ENCODE measurements around the gene MYRIP. TPM values are rescaled to one million over a fixed set of nuclear protein-coding genes. Genes with fewer than 3 reads are reported as not detected.

Gene MYRIP
- total and polyA plus RNA-seq, 2 experiments from 2014 or later = 1.5 to 1.8 TPM

DNA sequence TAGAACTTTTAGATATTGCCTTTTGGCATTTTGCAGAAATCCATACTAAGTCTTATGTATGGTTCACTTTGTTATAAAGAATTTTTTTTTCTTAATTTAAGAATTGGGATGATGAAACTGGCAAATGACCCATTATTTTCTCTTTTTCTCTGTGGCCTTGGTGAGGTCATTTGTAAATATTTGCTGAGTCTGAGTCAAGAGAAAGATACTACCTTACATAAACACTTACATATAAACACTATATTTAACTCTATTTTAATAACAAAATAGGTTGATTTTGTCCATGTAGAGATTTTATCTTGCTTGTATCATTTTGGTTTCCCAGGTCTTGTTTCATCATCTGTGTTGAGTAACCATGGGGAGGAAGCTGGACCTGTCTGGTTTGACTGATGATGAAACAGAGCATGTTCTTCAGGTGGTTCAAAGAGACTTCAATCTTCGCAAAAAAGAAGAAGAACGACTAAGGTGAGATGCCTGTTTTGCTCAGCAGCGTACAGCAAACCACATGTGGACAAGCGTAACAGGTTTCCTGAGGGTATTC, 91.1 kb downstream of the MYRIP start:
- TF ChIP-seq, protein P1, sequence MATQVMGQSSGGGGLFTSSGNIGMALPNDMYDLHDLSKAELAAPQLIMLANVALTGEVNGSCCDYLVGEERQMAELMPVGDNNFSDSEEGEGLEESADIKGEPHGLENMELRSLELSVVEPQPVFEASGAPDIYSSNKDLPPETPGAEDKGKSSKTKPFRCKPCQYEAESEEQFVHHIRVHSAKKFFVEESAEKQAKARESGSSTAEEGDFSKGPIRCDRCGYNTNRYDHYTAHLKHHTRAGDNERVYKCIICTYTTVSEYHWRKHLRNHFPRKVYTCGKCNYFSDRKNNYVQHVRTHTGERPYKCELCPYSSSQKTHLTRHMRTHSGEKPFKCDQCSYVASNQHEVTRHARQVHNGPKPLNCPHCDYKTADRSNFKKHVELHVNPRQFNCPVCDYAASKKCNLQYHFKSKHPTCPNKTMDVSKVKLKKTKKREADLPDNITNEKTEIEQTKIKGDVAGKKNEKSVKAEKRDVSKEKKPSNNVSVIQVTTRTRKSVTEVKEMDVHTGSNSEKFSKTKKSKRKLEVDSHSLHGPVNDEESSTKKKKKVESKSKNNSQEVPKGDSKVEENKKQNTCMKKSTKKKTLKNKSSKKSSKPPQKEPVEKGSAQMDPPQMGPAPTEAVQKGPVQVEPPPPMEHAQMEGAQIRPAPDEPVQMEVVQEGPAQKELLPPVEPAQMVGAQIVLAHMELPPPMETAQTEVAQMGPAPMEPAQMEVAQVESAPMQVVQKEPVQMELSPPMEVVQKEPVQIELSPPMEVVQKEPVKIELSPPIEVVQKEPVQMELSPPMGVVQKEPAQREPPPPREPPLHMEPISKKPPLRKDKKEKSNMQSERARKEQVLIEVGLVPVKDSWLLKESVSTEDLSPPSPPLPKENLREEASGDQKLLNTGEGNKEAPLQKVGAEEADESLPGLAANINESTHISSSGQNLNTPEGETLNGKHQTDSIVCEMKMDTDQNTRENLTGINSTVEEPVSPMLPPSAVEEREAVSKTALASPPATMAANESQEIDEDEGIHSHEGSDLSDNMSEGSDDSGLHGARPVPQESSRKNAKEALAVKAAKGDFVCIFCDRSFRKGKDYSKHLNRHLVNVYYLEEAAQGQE (IDR thresholded peaks at IDR 0.05; ENCODE audit: unreplicated experiment) = no peak
- TF ChIP-seq, protein P2, sequence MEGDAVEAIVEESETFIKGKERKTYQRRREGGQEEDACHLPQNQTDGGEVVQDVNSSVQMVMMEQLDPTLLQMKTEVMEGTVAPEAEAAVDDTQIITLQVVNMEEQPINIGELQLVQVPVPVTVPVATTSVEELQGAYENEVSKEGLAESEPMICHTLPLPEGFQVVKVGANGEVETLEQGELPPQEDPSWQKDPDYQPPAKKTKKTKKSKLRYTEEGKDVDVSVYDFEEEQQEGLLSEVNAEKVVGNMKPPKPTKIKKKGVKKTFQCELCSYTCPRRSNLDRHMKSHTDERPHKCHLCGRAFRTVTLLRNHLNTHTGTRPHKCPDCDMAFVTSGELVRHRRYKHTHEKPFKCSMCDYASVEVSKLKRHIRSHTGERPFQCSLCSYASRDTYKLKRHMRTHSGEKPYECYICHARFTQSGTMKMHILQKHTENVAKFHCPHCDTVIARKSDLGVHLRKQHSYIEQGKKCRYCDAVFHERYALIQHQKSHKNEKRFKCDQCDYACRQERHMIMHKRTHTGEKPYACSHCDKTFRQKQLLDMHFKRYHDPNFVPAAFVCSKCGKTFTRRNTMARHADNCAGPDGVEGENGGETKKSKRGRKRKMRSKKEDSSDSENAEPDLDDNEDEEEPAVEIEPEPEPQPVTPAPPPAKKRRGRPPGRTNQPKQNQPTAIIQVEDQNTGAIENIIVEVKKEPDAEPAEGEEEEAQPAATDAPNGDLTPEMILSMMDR (conservative IDR thresholded peaks at IDR 0.05; ENCODE audit: low read depth in 2 of 2) = no peak
- no peak for TF ChIP-seq EZH2phosphoT487 (IDR thresholded peaks at IDR 0.05; ENCODE audit: unreplicated experiment)
- TF ChIP-seq CREB1 (CRISPR knock-in tag; IDR thresholded peaks at IDR 0.05; ENCODE audit: low read depth) = no peak
- no peak for TF ChIP-seq POLR2AphosphoS5 (IDR thresholded peaks at IDR 0.05; ENCODE audit: low read depth)
- no peak for TF ChIP-seq NANOG (IDR thresholded peaks at IDR 0.05; ENCODE audit: borderline replicate concordance)
- TF ChIP-seq ETS1 (IDR thresholded peaks at IDR 0.05) = no peak
- TF ChIP-seq ZNF114 (CRISPR knock-in tag; IDR thresholded peaks at IDR 0.05) = no peak
- TF ChIP-seq, protein P3, sequence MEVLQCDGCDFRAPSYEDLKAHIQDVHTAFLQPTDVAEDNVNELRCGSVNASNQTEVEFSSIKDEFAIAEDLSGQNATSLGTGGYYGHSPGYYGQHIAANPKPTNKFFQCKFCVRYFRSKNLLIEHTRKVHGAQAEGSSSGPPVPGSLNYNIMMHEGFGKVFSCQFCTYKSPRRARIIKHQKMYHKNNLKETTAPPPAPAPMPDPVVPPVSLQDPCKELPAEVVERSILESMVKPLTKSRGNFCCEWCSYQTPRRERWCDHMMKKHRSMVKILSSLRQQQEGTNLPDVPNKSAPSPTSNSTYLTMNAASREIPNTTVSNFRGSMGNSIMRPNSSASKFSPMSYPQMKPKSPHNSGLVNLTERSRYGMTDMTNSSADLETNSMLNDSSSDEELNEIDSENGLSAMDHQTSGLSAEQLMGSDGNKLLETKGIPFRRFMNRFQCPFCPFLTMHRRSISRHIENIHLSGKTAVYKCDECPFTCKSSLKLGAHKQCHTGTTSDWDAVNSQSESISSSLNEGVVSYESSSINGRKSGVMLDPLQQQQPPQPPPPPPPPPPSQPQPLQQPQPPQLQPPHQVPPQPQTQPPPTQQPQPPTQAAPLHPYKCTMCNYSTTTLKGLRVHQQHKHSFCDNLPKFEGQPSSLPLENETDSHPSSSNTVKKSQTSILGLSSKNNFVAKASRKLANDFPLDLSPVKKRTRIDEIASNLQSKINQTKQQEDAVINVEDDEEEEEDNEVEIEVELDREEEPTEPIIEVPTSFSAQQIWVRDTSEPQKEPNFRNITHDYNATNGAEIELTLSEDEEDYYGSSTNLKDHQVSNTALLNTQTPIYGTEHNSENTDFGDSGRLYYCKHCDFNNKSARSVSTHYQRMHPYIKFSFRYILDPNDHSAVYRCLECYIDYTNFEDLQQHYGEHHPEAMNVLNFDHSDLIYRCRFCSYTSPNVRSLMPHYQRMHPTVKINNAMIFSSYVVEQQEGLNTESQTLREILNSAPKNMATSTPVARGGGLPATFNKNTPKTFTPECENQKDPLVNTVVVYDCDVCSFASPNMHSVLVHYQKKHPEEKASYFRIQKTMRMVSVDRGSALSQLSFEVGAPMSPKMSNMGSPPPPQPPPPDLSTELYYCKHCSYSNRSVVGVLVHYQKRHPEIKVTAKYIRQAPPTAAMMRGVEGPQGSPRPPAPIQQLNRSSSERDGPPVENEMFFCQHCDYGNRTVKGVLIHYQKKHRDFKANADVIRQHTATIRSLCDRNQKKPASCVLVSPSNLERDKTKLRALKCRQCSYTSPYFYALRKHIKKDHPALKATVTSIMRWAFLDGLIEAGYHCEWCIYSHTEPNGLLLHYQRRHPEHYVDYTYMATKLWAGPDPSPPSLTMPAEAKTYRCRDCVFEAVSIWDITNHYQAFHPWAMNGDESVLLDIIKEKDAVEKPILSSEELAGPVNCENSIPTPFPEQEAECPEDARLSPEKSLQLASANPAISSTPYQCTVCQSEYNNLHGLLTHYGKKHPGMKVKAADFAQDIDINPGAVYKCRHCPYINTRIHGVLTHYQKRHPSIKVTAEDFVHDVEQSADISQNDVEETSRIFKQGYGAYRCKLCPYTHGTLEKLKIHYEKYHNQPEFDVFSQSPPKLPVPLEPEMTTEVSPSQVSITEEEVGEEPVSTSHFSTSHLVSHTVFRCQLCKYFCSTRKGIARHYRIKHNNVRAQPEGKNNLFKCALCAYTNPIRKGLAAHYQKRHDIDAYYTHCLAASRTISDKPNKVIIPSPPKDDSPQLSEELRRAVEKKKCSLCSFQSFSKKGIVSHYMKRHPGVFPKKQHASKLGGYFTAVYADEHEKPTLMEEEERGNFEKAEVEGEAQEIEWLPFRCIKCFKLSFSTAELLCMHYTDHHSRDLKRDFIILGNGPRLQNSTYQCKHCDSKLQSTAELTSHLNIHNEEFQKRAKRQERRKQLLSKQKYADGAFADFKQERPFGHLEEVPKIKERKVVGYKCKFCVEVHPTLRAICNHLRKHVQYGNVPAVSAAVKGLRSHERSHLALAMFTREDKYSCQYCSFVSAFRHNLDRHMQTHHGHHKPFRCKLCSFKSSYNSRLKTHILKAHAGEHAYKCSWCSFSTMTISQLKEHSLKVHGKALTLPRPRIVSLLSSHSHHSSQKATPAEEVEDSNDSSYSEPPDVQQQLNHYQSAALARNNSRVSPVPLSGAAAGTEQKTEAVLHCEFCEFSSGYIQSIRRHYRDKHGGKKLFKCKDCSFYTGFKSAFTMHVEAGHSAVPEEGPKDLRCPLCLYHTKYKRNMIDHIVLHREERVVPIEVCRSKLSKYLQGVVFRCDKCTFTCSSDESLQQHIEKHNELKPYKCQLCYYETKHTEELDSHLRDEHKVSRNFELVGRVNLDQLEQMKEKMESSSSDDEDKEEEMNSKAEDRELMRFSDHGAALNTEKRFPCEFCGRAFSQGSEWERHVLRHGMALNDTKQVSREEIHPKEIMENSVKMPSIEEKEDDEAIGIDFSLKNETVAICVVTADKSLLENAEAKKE (CRISPR knock-in tag; IDR thresholded peaks at IDR 0.05) = no peak
- no peak for TF ChIP-seq EZH2 (IDR thresholded peaks at IDR 0.05; ENCODE audit: low read depth, unreplicated experiment)
- TF ChIP-seq STAT1 (IDR thresholded peaks at IDR 0.05; ENCODE audit: unreplicated experiment) = no peak
- TF ChIP-seq ZNF331 (CRISPR knock-in tag; IDR thresholded peaks at IDR 0.05; ENCODE audit: low read depth) = no peak
- no peak for TF ChIP-seq JUNB (IDR thresholded peaks at IDR 0.05; ENCODE audit: unreplicated experiment)
- Histone ChIP-seq H3K9me2 (ENCODE audit: insufficient read depth) (peaks cover 5% of the 10 kb centered on the region; the same call in 1 of the 2 replicates), H3K4me2 (no peak overlapping the region), H3K27me3 (ENCODE audit: insufficient read depth) (no peaks in the 10 kb centered on the region), H3K36me3 (ENCODE audit: insufficient read depth) (no peaks in the 10 kb centered on the region), H4K20me1 (replicated peaks; ENCODE audit: insufficient read depth) (no peaks in the 10 kb centered on the region), H3K4me1 (ENCODE audit: insufficient read depth) (no peaks in the 10 kb centered on the region; the same call in 1 of the 2 replicates), H3K79me2 (replicated peaks; ENCODE audit: insufficient read depth) (no peaks in the 10 kb centered on the region), H3F3A (replicated peaks; ENCODE audit: low read depth) (no peaks in the 10 kb centered on the region), H3K27ac (ENCODE audit: low read depth) (no peak overlapping the region), H2AFZ (no peak overlapping the region), H3K4me3 (no peak overlapping the region)
- DNase-seq (ENCODE audit: low spot score) (no peak), ATAC-seq (no peak)
- Mint-ChIP-seq H3K4me1 (peaks cover 7% of the 10 kb centered on the region; the same call in 2 of the 3 replicates), H3K4me3 (no peak overlapping the region), H3K27ac (no peak overlapping the region), H3K36me3 (ENCODE audit: low read depth) (no peaks in the 10 kb centered on the region), H3K9me3 (no peaks in the 10 kb centered on the region), H3K27me3 (ENCODE audit: insufficient read depth, low read depth, poor library complexity) (no peaks in the 10 kb centered on the region)
